NCI-H1694 treated with DMSO at 0.1 percent for 48 hours (cell line): ENCODE data around the gene CISTR.
"Not testable (repeated sequence)": the region's sequence is repeated elsewhere in the genome, so short reads cannot be mapped to it uniquely, and the experiment has no call there.

Experiments
- DNase-seq: peaks from one replicate; lab custom pipeline; 2025; lab: John Stamatoyannopoulos, UW

CISTR gene

DNA sequence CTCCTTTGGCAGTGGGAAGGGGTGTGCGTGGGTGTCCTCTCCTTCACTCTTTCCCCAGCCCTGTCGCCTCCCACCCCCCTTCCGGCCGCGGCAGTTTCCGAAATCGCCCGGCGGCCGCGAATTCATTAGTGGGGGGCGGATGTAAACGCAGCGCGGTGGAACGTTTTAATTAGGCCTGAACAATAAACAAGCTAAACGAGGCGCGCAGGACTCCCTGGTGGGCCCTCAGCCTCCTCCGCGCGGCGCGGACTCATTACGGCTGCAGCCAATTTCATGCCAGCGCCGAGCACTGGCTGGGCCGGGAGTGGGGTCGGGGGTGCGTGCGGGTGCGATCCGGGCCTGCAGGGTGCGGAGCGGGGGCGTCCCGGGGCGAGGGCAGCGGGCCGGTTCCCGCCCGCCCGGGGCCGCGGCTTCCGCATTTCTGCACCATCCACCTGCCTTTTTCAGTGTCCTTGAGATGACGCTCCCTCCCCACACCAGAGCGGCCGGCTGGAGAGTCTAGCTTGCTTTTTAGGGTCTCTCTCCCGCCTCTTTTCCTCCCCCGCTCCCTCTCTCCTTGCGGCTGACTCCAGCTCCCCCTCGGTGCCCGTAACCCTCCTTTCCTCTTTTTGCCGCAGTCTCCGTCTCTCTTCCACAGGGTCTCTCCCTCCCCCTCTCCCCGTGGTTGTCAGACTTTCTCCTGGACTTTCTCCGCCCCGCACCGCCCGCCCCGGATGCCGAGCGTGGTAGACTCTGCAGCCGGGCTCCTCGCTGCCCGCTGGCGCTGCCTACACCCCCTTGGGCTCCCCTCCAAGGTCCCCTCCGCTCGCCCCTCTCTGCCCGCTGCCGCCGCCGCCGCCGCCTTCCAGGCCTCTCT is at the start of gene CISTR:
CISTR (minus strand) TSS at position 644 of the 856 bp plus-strand sequence.
- DNase-seq, result peak; percentile 25

DNA sequence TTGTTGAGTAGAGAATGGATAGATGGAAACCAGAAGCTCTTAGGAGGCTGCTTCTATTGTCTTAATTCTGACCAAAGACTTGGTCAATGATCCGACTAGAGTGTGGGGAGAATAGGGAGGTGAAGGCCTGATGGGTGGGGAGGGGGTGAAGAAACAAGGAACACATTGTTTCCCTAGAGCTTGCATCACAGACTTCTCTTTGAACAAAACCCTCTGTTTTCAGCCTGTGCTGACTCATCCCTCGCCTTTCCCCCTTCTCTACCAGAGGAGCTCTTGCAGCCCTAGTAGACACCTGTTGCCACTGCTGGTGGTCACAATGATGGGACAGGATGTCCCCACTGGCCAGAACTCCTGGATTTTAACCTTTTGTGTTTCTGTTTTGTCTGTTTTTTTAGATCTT is 46.8 kb upstream of the CISTR start:
- no peak for DNase-seq

DNA sequence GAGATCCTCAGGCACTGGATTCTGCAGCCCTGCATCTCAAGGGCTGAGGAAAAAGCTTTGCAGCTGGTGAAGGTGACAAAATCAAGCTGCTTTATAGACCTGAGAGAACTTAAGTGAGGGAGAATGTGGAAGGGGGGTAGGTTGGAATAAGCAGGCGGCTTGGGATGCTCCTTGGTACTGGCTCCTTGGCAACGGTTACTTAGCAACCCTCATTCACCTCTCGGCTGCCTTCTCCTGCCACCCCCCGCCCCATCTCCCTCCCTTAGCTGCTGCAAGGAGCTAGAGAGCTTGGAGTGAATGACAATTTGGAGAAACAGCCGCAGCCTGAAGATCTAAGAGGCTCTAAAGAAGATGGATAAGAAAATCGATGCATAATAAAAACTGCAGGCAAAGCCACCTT is 44.1 kb upstream of the CISTR start:
- DNase-seq, result no peak

DNA sequence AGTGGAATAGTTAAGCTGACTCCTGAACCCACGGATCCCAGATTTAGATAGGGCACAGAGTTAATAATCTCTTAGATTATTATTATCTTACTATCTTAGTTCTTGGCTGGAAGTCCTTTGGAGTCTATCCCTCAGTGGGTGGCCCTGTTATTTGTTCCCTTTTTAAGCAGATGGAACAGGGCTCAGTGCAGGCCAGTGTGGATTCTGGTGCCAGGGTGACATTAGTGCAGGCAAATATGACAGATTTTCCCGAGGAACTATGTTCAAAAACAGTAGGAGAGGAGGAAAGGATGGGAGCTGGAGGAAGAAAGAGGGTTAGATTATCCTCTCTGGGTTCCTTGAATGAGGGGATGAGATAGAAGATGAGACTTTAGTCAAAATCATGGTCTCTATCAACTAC is 41.4 kb upstream of the CISTR start:
- DNase-seq, result no peak

DNA sequence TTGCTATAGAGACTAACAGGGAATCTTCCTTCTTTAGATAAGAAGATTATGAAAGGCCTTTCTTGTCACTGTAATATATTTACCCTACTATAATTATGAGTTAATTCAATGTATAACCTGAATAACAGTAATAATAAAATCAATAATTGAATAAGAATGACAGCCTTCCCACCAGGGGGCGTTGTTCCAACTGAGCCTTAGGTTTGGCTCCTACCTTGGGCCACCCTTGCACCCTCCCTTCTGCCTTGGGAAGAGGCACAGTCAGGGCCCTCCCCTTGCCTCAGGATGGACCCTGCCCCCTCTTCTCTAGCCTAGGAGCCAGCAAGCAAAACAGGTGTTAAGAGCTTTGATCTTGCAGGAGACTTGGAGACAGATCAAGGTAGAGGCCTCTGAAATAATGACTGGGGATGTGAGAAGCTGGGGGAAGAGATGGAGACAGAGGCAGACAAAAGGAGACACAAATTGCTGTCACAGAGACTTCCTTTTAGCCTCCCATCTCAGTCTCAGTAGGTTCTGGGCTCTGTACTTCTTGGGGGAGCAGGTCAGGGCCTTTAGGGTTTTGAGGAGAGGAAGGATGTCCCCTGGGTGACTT is 40.1 kb upstream of the CISTR start:
- DNase-seq, result no peak

DNA sequence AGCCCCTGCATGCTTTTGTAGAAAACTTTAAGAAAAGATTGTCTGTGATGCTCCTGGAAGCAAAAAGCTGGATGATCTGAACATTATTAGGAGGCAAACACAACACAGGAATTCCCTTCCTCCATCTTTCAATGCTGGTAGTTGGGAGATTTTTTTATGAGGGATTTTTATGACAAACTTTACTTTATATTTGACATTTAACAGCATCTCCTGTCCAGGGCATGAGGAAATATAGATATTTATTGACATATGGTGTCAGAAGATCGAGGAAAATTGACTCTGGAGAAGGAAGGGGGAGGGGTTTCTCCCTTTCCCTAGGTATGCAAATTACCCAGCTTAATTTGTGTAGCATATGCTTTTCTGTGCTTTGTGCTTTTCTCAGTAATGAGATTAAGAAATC is 37.8 kb upstream of the CISTR start:
- DNase-seq, result no peak

DNA sequence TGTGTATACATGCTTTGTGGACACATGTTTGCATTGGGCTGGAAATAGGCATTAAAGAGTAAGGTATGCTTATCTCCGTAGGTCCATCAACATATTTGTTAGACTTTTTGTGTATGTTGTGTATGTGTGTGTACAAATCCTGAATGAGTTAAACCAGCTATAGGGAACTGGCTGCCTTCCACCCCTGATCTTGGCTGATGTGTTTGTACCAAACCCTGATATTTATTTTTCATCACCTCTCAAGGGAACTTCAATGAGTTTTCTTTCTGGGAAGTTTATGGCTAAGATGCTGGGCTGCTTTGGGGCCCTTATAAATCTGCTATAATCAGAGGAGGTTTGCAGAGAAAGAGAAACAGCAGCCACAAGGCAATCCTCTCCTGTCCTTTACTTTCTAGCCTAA is 37.1 kb upstream of the CISTR start:
- DNase-seq, result no peak

DNA sequence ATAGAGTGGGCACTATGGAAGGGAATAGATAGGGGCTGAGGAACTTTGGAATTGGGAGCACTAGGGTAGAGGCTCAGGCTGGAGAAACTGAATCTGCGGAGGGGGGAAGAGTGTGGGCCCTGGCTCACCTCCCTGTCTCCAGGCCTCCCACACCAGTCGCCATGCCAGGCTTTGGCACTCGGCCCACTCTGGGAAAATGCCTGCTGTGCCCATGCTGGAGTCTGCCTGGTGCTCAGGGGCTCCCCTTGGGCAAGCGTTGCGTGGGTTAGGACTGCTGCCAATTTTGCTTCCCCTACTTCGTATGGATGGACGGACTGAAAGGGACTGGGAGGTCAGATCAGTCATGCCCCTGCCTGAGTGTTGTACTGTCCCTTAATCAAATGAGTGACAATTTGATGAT is 34.6 kb upstream of the CISTR start:
- no peak for DNase-seq

DNA sequence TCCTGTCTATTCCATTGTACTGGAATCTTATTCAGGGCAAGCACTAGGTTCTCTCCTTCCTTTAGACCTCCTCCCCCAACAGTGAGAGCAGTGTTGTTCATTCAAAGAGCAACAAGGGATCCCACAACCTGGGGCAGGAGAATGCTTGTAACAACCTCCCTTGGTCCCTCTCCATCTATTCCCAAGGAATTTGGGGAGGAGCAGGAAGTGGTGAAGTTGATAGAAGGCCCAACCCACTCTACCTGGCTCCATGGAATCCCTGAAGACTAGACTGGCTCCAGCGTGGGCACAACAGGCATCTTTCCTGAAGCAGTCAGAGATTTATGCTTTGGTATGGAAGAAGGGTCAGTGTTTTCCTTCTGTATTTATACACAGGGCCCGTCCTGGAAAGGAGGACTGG is 33.4 kb upstream of the CISTR start:
- no peak for DNase-seq

DNA sequence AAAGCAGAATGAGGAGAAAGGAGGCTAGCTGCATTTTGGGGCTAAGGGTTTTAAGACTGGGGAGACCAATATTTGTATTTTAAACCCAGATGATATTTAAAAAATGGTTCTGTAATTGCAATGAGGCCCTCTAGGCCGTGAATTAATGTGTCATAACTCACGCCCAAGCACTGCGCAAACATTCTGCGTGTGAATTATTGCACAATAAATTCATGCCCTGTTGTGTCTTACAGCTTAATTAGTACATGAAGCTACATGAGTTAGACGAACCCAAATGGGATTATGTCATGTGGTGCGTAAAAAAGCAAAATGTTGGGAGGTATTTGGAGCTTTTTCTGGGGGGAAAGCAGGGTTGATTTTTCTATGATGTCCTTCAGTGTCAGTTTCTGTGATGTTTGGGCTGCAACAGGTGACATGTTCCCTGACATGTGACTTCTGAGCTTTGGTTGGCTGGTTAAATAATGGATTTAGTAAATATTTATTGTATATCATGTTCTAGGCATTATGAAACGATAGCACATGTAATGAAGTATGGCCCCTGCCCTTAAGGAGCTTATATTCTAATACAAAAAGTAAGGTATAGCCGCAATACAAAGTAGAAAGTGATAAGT is 30.4 kb upstream of the CISTR start:
- peak; percentile 59 for DNase-seq

DNA sequence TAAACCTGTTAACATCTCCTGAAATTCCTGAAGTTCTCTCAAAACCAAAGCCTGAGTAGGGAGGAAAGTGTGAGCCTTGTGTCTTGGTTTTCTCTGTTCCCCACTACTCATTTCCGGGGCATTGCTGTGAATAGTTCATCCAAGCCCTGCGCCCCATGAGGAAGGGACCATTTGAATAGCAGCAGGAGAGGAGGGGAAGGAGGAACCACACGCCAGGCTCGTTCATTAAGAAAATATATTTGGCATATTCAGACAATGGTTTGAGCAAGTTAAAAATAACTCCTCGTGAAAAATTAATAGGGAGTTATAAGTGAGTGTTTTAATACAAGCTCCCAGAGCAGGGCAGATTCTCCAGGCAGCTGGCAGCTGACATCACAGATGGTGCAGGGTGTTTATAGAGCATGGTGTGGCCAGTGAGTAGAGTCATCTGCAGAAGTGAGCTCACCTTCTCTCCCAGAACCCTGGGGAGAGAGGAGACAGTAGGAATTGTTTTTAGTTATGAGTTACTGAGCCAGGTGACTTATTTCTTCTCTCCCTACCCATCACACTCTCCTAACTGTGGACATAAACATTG is 29.5 kb upstream of the CISTR start:
- DNase-seq, result peak; percentile 91

DNA sequence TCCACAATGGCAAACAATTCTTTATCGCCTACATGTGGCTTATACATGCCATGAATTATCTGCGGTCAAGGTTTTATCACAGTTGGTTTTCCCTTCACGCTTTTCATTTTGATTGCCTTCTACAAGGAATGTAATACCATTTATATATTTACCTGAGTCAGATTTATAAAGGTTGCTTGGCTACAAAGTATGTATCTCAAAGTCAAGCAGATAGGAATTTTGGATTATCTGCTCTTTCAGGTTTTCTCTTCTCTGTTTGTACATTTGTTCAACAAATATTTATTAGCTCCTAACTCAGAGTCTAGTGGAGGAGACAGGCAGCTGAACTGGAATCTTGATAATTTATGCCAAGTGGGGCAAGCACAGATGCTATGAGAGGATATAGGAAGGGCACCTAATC is 28.5 kb upstream of the CISTR start:
- DNase-seq, result no peak

DNA sequence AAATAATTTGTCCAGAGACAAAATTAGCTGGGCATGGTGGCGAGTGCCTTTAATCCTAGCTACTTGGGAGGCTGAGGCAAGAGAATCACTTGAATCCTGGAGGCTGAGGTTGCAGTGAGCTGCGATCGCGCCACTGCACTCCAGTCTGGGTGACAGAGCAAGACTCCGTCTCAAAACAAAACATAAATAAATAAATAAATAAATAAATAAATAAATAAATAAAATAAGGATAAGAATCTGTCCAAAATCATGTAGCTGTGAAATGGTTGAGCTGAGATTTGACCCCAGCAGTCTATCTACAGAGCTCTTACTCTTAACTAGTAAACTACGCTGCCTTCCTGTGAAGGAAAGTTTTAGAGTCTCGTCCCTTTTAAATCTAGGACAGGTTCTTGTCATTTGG is 27.9 kb upstream of the CISTR start:
- DNase-seq, result not testable (repeated sequence)

DNA sequence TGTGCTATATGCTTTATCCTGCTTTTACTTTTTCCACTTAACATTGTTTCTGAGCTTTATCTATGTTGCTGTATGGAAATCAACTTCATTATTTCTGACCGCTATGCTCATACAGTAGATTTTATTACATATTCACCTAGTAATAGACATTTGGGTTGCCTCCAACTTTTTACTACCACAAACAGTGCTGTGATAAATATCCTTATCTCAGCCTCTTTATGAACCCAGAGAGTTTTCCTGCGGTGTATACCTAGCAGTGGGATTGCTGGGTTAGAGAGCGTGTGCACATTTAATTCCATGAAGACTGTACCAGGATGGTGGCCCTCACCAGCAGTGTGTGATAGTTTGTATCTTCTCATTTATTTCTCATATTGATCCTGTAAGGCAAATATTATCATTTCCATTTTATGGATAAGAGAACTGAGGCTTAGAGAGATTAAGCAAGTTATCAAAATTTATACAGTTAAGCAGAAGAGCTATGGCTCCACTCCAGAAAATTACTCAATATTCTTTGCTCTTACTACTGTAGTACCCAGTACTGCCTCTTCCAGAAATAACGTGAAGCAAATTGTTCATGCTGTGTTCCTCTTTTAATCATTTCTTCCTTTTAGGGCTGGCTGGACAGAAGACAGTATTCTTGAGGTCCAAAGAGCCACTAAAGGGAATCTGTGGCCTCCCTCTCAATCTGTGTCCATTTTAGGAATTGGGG is 26.3 kb upstream of the CISTR start:
- DNase-seq, result no peak

DNA sequence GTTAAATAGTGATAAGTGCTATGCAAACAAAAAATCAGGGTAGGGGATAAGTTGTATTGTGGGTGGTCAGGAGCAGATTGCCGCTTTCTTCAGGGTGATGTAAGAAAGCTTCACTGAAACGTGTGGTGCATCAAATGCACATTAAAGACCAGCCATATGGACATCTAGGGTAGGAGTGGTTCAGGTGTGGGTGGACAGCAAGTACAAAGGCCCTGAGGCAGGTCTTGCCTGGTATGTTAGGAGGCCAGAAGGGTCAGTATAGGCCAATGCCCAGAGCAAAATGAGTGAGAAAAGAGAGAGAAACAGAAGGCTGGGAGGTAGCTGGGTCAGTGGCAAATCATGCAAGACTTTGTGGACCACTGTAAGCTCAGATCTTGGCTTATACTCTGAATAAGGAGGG is 25.6 kb upstream of the CISTR start:
- no peak for DNase-seq

DNA sequence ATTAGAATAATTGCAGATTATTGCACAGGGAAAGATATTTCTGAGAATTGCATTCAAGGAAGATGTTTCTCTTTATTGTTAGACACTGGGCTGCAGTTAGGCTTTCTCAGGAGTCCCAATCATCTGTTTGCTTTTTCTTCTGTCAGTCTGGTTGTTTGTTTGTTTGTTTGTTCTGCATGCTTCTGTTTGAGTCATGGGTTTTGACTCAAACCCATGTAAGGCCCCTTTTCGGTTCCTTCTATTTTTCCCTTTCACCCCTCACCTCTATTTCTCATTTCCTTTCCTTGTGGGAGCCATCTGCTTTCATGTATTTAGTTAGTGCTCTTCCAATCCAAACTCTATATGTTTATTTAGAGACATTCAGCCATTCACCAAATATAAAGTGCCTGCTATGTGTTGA is 25.1 kb upstream of the CISTR start:
- DNase-seq, result no peak

DNA sequence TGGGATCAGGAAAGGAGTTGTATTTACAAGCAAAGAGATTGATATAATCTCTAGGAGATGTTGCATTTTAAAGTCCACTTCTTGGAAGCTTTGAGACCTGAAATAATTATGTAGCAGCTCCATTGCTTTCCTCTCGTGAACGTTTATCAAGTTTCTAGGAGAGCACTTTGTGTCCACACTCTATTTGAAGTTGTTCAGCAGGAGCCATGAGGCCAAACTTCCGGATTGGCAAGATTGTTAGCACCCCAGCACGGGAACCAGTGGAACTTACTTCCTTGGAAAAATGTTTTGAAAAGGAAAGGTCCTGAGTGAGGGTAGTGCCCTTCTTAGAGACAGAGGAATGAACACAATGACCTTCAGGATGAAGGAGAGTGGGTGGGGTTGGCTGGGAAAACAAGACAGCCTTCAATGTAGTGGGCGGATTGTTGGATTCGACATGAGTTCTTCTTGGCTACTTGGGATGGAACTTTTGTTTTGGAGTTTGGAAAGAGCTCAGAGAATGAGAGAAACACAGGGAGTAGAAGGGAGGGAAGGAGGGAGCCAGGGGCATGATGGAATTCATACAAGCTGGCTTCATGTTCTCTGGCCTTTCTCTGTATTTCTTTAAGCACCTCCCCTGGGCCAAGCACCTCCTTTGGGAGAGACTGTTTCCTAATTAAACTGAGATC is 23.8 kb upstream of the CISTR start:
- no peak for DNase-seq

DNA sequence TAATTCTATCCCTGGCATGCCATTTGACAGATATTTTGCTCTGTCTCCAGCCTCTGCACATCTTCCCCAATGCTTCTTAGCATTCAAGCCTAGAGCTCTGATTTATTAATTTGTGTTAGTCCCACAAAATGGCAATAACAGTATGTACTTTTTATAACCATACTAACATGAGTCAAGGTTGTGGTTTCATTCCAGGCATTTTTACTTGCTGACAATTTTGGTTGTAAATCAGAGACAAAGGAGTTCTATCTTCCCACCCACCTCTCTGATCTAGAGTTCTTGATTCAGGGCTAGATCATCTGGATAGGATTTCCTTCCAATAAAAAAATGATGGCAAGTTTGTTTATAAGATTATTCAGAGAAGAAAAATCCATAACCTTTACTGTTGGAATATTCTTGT is 18.5 kb upstream of the CISTR start:
- no peak for DNase-seq

DNA sequence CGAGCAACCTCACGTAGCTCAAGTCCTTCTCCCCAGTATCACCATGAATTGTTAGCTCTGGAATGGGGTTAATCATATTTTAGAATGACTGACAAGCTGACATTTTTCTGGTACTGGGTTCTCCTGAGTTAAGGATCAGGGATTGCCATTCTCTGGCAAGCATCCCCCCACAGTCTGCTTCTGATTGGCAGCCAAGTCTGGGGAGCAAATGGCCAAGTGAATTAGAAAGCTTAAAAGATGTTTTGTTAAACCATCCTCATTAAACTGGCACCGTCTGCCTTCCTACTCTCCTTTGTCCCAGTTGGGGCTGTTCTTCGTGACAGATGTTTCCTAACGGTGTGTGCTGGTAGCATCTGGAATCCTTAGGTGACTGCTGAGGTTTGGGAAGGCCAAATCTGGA is 17.2 kb upstream of the CISTR start:
- DNase-seq, result peak; percentile 19

DNA sequence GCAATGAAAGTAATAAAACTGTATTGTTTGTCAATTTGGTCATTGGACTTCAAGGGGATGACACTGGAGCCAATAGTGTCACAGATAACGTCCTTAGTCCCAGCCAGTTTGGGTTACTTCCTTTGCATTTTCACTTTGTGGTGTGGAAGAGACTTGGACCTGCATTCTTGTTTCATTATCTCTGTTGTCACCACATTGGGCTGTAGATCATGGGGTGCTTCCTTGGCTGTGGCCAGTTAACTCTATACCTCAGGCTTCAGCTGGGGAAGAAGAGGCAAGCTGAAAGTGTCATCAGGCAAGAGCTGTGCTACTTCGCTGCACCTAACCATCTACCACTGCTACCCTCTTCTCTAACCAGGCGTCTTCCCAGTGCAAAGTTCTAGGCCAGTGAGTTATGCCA is 15.1 kb upstream of the CISTR start:
- no peak for DNase-seq

DNA sequence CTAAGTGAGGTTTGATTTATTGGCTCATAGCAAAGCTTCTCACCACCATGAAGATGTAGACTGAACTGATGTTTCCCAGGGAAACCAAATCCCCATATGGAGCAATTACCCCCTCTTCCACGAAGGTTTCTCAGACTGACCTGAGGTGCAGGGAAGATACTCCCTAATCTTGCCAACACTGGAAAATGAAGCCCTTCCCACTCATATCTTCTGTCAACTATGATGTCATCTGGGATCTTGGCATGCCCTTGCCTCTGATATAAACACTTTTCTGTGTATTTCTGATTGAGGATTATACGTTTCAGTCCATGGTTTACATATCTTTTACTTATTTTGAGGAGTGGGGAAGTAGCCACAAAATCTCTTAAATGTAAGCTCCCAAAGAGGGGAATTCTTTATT is 14.1 kb upstream of the CISTR start:
- DNase-seq, result no peak

DNA sequence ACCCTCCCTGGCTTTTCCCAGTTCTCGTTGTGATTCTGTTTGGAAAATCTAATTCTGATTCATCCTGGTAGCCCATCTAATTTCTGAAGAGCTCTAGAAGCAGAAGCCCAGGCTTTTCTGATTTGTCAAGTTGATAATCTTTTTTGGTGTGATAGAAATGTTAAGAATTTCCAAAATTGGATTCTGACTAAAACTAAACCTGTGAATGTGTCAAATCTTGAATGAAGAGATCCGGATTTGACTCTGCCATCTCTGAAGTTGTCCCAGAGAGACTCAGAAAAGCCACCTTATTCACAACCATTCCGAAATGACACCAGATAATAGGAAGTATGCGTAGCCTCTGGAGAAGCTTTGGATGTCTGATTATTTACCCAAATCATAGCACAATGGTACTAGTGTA is 12.8 kb upstream of the CISTR start:
- no peak for DNase-seq
